Choroid plexus epithelial cell (primary cell): ENCODE measurements around the gene GPR39.

Experiments used
- DNase-seq: peaks from one replicate; pipeline ENCODE4 v3.0.0-alpha.2; 2010; ENCODE audit warnings: low read depth
- H3K4me3 ChIP-seq: 2 replicates; pipeline ENCODE4 v1.5.1; 2011; ENCODE audit warnings: low read depth, mild to moderate bottlenecking, control low read depth, low read length, moderate library complexity
- CTCF ChIP-seq: conservative IDR thresholded peaks from 2 replicates; pipeline ENCODE4 v1.5.1; 2011; ENCODE audit warnings: low read depth, mild to moderate bottlenecking, control low read depth, inconsistent platforms, low read length, moderate library complexity

GPR39 gene

GRCh38 chr2:132621131-132621875 is 204.7 kb downstream of the GPR39 start:
- H3K4me3 ChIP-seq = no peak overlapping the region
- no peak for TF ChIP-seq CTCF
- DNase-seq = no peak

- no peak for TF ChIP-seq CTCF
- peak; percentile 30 for DNase-seq
- no peak overlapping the region for H3K4me3 ChIP-seq
Measured at GRCh38 chr2:132623096-132623839, 206.7 kb downstream of the GPR39 start.

GRCh38 chr2:132627536-132627935 is 210.9 kb downstream of the GPR39 start:
- no peak for TF ChIP-seq CTCF
- DNase-seq = no peak
- no peak overlapping the region for H3K4me3 ChIP-seq

GRCh38 chr2:132632000-132632649 is 215.5 kb downstream of the GPR39 start:
- TF ChIP-seq CTCF = no peak
- no peak overlapping the region for H3K4me3 ChIP-seq
- DNase-seq = no peak

- H3K4me3 ChIP-seq = no peak overlapping the region
- TF ChIP-seq CTCF = no peak
- DNase-seq = no peak
Measured at GRCh38 chr2:132633635-132634034, 217.0 kb downstream of the GPR39 start.

- no peak for DNase-seq
- no peak for TF ChIP-seq CTCF
- no peak overlapping the region for H3K4me3 ChIP-seq
Measured at GRCh38 chr2:132636346-132636745, 219.7 kb downstream of the GPR39 start.
